T47D (cell line): ENCODE data around the gene FMNL2.

Experiments
- DNase-seq, 2 experiments: peaks; one replicate each; pipeline versions ENCODE4 v3.0.0 to v3.0.0-alpha.2; 2011 to 2012; ENCODE audit warnings: low read depth in 1 of 2, low spot score in 1 of 2
- JUND ChIP-seq: IDR thresholded peaks from 2 replicates; pipeline ENCODE4 v1.6.1; 2012; ENCODE audit warnings: low read depth
- in situ Hi-C: cut with HindIII; loops from 2 replicates; pipeline ENCODE4 v1.10.0; 2016; ENCODE audit warnings: low sequenced_read_pairs, low pct_unique_long_range_greater_than_20kb

FMNL2 gene

GRCh38 chr2:152504618-152505017, 169.6 kb downstream of the FMNL2 start:
- no peak for DNase-seq
- no peak for TF ChIP-seq JUND
- in situ Hi-C loops: no loop called here

GRCh38 chr2:152505495-152505906, 170.5 kb downstream of the FMNL2 start:
- no peak for DNase-seq
- TF ChIP-seq JUND: no peak
- in situ Hi-C loops: no loop called here

- in situ Hi-C loops: no loop called here
- no peak for TF ChIP-seq JUND
- no peak for DNase-seq
Observed at GRCh38 chr2:152506843-152507242, 171.9 kb downstream of the FMNL2 start.

GRCh38 chr2:152507907-152508306, 172.9 kb downstream of the FMNL2 start:
- no peak for TF ChIP-seq JUND
- no peak for DNase-seq
- in situ Hi-C loops: no loop called here

GRCh38 chr2:152508446-152508845, 173.5 kb downstream of the FMNL2 start:
- in situ Hi-C loops: no loop called here
- no peak for DNase-seq
- no peak for TF ChIP-seq JUND

- no peak for DNase-seq
- TF ChIP-seq JUND: no peak
- in situ Hi-C loops: no loop called here
Observed at GRCh38 chr2:152509772-152510491, 175.0 kb downstream of the FMNL2 start.

GRCh38 chr2:152510621-152511020, 175.6 kb downstream of the FMNL2 start:
- no peak for TF ChIP-seq JUND
- in situ Hi-C loops: no loop called here
- no peak for DNase-seq

GRCh38 chr2:152511981-152512380, 177.0 kb downstream of the FMNL2 start:
- no peak for TF ChIP-seq JUND
- no peak for DNase-seq
- in situ Hi-C loops: no loop called here

- no peak for DNase-seq
- TF ChIP-seq JUND: no peak
- in situ Hi-C loops: no loop called here
Observed at GRCh38 chr2:152513029-152513428, 178.1 kb downstream of the FMNL2 start.

- in situ Hi-C loops: no loop called here
- no peak for DNase-seq
- TF ChIP-seq JUND: no peak
Observed at GRCh38 chr2:152513681-152514080, 178.7 kb downstream of the FMNL2 start.

- in situ Hi-C loops: no loop called here
- TF ChIP-seq JUND: no peak
Observed at GRCh38 chr2:152518034-152518433, 183.1 kb downstream of the FMNL2 start.

GRCh38 chr2:152518641-152519580, 183.9 kb downstream of the FMNL2 start:
- TF ChIP-seq JUND: no peak
- DNase-seq: no peak
- in situ Hi-C loops: no loop called here

More at GRCh38 chr2:152518034-152518433, 183.1 kb downstream of the FMNL2 start:
- no peak for DNase-seq

GRCh38 chr2:152519581-152519952, 184.6 kb downstream of the FMNL2 start:
- TF ChIP-seq JUND: no peak
- DNase-seq: no peak
- in situ Hi-C loops: no loop called here
